ENCODE measurements around the gene SLC7A9. TPM values are rescaled to one million over a fixed set of nuclear protein-coding genes. Genes with fewer than 3 reads are reported as not detected.

Gene SLC7A9
- polyA plus RNA-seq, 1 donor from 2014 or later, result 2.5 TPM

- Histone ChIP-seq H3K4me3 (ENCODE audit: low read length) (no peak overlapping the region), H4K20me1 (ENCODE audit: insufficient read depth) (no peaks in the 10 kb centered on the region), H3K79me2 (replicated peaks; ENCODE audit: insufficient read depth, low read length) (no peaks in the 10 kb centered on the region), H2AFZ (ENCODE audit: low read depth, low read length) (no peak overlapping the region), H3K9me3 (ENCODE audit: low read length) (peaks cover 5% of the 10 kb centered on the region), H3K36me3 (ENCODE audit: insufficient read depth, low read length) (peaks cover 5% of the 10 kb centered on the region), H3K27me3 (ENCODE audit: insufficient read depth, low read depth, low read length) (no peaks in the 10 kb centered on the region), H3K4me2 (ENCODE audit: low read length) (no peak overlapping the region), H3K9me2 (ENCODE audit: insufficient read depth, low read length) (no peaks in the 10 kb centered on the region), H3F3A (ENCODE audit: insufficient read depth, low read length, poor library complexity, severe bottlenecking) (no peaks in the 10 kb centered on the region), H3K9ac (ENCODE audit: low read length) (no peak overlapping the region), H3K27ac (ENCODE audit: low read length) (no peak overlapping the region)
- TF ChIP-seq TAF1 (IDR thresholded peaks at IDR 0.05; ENCODE audit: low read depth) (no peak), RAD21 (conservative IDR thresholded peaks at IDR 0.05) (no peak), EP300 (conservative IDR thresholded peaks at IDR 0.05; ENCODE audit: poor library complexity, severe bottlenecking) (no peak), MXI1 (conservative IDR thresholded peaks at IDR 0.05; ENCODE audit: poor library complexity, severe bottlenecking) (no peak), EZH2 (IDR thresholded peaks at IDR 0.05; ENCODE audit: borderline replicate concordance, insufficient read depth, low read length, poor library complexity, severe bottlenecking) (no peak), REST (IDR thresholded peaks at IDR 0.05; ENCODE audit: borderline replicate concordance) (no peak), SMC3 (conservative IDR thresholded peaks at IDR 0.05; ENCODE audit: poor library complexity) (no peak), POLR2AphosphoS5 (IDR thresholded peaks at IDR 0.05) (no peak), CTCF (IDR thresholded peaks at IDR 0.05; ENCODE audit: poor library complexity, severe bottlenecking) (no peak)
Measured at GRCh38 chr19:32895384-32895783, 25.8 kb upstream of the SLC7A9 start.

GRCh38 chr19:32891609-32892008 is 22.0 kb upstream of the SLC7A9 start:
- Histone ChIP-seq H3F3A (ENCODE audit: insufficient read depth, low read length, poor library complexity, severe bottlenecking) (no peaks in the 10 kb centered on the region), H3K4me3 (ENCODE audit: low read length) (no peak overlapping the region), H3K9ac (ENCODE audit: low read length) (no peak overlapping the region), H4K20me1 (ENCODE audit: insufficient read depth) (no peaks in the 10 kb centered on the region), H3K79me2 (replicated peaks; ENCODE audit: insufficient read depth, low read length) (no peaks in the 10 kb centered on the region), H3K27me3 (ENCODE audit: insufficient read depth, low read depth, low read length) (no peaks in the 10 kb centered on the region), H3K36me3 (ENCODE audit: insufficient read depth, low read length) (no peaks in the 10 kb centered on the region), H2AFZ (ENCODE audit: low read depth, low read length) (no peak overlapping the region), H3K9me2 (ENCODE audit: insufficient read depth, low read length) (no peaks in the 10 kb centered on the region), H3K27ac (ENCODE audit: low read length) (no peak overlapping the region), H3K4me2 (ENCODE audit: low read length) (no peak overlapping the region), H3K9me3 (ENCODE audit: low read length) (peaks cover 5% of the 10 kb centered on the region)
- TF ChIP-seq SMC3 (conservative IDR thresholded peaks at IDR 0.05; ENCODE audit: poor library complexity), result no peak
- TF ChIP-seq CTCF (IDR thresholded peaks at IDR 0.05; ENCODE audit: poor library complexity, severe bottlenecking), result no peak
- TF ChIP-seq TAF1 (IDR thresholded peaks at IDR 0.05; ENCODE audit: low read depth), result no peak
- no peak for TF ChIP-seq REST (IDR thresholded peaks at IDR 0.05; ENCODE audit: borderline replicate concordance)
- TF ChIP-seq POLR2AphosphoS5 (IDR thresholded peaks at IDR 0.05), result no peak
- TF ChIP-seq MXI1 (conservative IDR thresholded peaks at IDR 0.05; ENCODE audit: poor library complexity, severe bottlenecking), result no peak
- no peak for TF ChIP-seq RAD21 (conservative IDR thresholded peaks at IDR 0.05)
- TF ChIP-seq EZH2 (IDR thresholded peaks at IDR 0.05; ENCODE audit: borderline replicate concordance, insufficient read depth, low read length, poor library complexity, severe bottlenecking), result no peak
- no peak for TF ChIP-seq EP300 (conservative IDR thresholded peaks at IDR 0.05; ENCODE audit: poor library complexity, severe bottlenecking)

Measured in neural cell (in vitro differentiated cells).